NOMO-1 (cell line): ENCODE data around the gene FAM78A.
"Not testable (repeated sequence)": the region's sequence is repeated elsewhere in the genome, so short reads cannot be mapped to it uniquely, and the experiment has no call there.

Experiments used
- DNase-seq, 2 experiments: peaks; one replicate each; lab custom pipeline; 2025; ENCODE audit not compliant: unreplicated experiment in 2 of 2; lab: John Stamatoyannopoulos, UW

FAM78A gene

GRCh38 chr9:131282688-131283422 is 6.5 kb upstream of the FAM78A start:
- no peak for DNase-seq

DNA sequence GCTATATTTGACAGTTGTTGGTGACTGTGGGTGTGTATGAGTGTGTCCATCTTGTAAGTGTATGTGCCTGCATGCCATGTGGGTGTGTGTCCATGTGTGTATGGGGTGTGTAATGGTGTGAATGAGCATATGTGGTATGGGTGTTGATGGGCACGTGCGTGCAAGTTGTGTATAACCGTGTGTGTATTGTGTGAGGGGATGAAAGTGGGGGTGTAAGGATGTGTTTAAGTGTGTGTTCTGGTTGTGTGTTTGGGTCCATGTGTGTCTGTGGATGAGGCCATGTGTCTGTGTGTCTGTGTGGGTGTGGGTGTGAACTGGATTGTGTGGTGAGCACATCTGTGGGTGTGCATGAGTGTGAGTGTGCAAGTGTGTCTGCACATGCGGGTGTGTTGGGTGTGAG is 5.9 kb upstream of the FAM78A start:
- DNase-seq: no peak

- no peak for DNase-seq
Observed at GRCh38 chr9:131281119-131281965, 5.0 kb upstream of the FAM78A start.

- no peak for DNase-seq
Observed at GRCh38 chr9:131280660-131281059, 4.3 kb upstream of the FAM78A start.

GRCh38 chr9:131279863-131280570 is 3.7 kb upstream of the FAM78A start:
- no peak for DNase-seq

- no peak for DNase-seq
Observed at GRCh38 chr9:131279196-131279862, 3.0 kb upstream of the FAM78A start.

- DNase-seq: no peak
Observed at GRCh38 chr9:131278702-131279111, 2.4 kb upstream of the FAM78A start.

- DNase-seq: peak; percentile 77
Observed at GRCh38 chr9:131277910-131278701, 1.8 kb upstream of the FAM78A start.

- DNase-seq: no peak
Observed at GRCh38 chr9:131277287-131277909, 1.1 kb upstream of the FAM78A start.

DNA sequence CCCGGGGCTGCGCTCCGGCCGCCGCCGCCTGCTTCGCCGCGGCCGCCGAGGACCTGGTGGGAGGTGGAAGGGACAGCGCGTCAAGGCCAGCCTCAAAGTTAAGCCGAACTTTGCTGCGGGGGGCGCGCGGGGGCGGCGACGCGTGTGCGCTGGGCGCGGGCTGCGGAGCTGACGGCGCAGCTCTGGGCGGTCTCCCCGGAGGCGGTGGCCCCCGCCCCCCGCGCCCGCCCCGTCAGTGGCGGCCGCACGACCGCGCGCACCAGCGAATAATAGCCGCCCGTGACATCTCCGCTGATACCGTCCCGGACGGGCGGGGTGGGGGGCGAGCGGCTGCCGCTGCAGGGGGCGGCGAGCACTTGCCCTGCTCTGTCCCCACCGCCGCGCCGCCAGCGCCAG is 579 bp upstream of the FAM78A start:
- no peak for DNase-seq

GRCh38 chr9:131275332-131276093 is 797 bp downstream of the FAM78A start:
- peak; percentile 43 to 65 for DNase-seq

DNA sequence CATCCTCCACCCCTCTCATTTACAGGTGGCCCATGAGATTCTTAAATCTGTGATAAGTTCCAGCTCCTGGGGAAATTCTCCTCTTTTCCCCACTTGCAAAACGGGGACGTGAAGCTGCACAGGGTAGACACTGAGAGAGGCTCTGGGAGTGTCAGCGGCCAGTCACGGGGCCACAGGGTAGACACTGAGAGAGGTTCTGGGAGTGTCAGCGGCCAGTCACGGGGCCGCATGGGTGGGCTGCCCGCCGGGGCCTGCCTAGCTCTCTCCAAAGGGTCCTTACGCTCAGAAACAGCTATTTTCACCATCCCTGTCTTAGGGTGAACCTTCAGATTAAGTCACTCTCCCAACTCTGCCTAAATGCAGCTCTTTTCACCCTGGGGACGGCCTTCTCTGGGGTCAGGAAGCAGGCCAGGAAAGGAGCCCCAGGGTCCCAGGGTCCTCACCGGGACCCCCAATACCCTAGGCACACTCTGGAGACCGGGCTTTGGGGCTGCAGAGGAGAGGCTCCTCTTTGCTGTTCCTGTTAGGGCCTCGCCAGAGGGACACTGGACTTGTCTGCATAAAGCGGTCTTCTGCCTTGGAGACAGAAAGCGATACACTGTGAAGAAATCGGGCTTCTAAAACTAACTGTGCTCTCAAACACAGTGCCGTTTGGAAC is 1.5 kb downstream of the FAM78A start:
- peak; percentile 12 to 19 for DNase-seq

GRCh38 chr9:131273856-131274673 is 2.2 kb downstream of the FAM78A start:
- peak in 1 of 2 experiments; percentile 30 for DNase-seq

GRCh38 chr9:131273146-131273855 is 3.0 kb downstream of the FAM78A start:
- peak in 1 of 2 experiments; percentile 12 for DNase-seq

DNA sequence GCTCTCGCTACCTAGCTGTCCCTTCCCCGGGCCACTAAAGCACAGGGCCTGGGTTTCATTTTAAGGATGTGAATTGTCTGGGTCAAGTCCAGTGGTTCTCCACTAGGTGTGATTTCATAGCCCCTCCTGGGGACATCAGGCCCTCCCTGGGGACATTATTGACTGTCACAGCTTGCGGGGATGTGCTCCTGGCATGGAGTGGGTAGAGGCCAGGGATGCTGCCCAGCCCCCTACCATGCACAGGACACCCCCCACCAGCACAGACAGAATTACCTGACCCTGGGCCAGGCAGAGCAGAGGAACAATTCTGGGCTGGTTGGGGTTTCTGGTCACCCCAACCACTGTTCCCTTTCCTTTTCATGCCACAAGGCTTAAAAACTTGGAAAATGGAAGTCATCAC is 4.1 kb downstream of the FAM78A start:
- DNase-seq: no peak

DNA sequence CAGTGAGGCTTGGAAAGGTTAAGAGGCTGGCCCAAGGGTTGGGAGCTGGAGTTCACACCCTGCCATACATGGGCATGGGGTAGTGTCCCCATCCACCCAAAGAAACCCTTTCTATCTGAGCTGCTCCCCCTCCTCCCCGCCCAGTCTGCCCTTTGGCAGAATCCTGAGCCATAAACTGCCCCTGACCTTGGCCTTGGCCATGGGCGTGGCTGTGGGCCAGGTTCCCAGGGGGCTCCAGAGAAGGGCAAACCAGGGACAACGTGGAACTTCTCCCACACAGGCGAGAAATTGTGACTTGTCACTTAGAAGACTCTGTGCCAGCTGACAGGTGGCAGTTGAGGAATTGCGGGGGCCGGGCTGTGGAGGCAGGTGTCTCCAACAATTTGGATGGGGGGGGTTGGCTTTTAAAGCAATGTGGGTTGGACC is 4.8 kb downstream of the FAM78A start:
- DNase-seq: no peak

GRCh38 chr9:131271016-131271273 is 5.4 kb downstream of the FAM78A start:
- DNase-seq: not testable (repeated sequence)
